HG03575 (cell line): ENCODE results near the gene ABCF1.
"Not testable (repeated sequence)": the region's sequence is repeated elsewhere in the genome, so short reads cannot be mapped to it uniquely, and the experiment has no call there.

ENCODE experiments used
- ATAC-seq: cut with Tn5 transposase; IDR thresholded peaks from one replicate; pipeline ENCODE4 v1.9.1; 2021; ENCODE audit not compliant: unreplicated experiment, insufficient number of reproducible peaks, low FRiP score; ENCODE audit errors: extremely low read depth

ABCF1 gene

GRCh38 chr6:30556906-30557682 lies 14.1 kb upstream of the ABCF1 start, which contains the start of gene PRR3:
Gene PRR3 (plus strand): TSS chr6:30557295. CDS start chr6:30557345, 50 bp downstream.
- no peak for ATAC-seq

GRCh38 chr6:30557683-30557981 lies 13.6 kb upstream of the ABCF1 start:
- ATAC-seq: no peak

DNA sequence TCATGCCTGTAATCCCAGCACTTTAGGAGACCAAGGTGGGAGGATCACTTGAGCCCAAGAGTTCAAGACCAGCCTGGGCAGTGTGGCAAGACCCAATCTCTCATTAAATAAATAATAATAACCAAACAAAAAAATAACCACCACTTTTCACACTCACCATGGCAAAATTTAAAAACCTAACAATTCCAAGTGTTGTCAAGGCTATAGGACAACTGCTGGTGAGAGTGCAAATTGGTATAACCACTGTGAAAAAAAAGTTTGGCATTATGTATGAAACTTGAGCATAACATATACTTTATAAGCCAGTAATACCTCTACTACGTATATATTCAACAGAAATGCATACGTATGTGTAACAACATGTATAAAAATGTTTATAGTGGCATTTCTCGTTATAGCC lies 10.3 kb upstream of the ABCF1 start:
- ATAC-seq: no peak

DNA sequence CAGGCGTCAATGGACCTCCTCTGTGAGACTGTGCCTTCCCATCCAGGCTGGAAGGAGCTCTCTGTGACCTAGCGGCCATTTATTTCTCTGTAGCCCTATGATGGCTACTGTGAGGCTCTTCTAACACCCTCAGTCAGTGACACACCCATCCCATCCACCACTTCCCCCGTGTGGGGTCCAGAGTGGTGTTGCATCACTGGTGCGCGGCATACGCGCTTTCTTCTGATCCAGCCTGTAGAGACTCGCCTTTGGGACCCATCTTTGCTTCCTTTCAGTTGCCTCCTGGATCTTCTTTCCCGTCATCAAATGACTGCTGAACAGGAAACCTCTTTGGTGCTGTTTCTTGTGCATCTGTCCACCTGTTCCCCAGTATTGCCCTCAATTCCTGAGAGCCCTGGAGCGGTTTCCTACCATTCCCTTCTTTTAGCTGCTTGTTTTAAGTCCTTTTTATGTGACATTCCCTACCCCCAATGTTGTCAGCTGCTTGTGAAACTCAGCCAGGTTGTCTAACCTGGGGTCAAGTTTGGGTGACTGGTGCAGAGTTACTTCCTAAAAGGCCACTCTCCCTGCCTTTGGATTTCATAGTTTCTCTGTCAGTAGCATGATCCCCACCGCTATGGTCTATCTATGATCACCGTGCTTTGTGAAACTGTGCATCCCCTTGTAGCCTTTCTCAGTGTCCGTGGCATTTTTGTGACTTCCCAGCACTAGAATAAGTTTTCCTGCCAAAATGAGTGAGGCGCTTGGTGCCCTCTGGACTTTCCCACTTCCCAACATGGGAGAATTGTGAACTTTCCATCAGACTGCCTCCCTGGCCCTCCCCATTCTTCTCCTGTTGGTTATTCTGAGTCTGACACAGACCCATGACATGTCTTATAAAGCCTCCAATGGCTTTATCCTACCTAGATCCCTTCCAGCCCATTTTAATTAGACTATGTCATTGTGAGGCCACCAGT lies 8.5 kb upstream of the ABCF1 start:
- ATAC-seq: no peak

DNA sequence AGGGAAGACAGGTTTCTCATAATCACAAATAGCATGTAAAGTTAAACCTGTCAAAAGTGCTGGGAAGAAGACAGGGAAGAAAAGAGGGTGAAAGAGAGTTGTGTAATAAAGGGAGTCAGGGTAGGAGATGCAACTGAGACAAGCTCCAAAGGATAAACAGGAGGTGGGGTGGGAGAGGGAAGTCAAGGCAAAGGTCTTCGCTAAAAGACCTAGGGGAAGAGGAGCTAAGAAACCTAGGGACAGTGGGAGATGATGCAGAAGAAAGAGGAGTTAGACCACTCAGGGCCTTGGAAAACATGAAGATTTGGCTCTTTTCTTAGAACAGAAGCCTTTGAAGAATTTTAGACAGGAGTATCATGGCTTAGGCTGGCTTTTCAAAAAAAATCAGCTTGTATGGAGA lies 7.1 kb upstream of the ABCF1 start:
- ATAC-seq: no peak

DNA sequence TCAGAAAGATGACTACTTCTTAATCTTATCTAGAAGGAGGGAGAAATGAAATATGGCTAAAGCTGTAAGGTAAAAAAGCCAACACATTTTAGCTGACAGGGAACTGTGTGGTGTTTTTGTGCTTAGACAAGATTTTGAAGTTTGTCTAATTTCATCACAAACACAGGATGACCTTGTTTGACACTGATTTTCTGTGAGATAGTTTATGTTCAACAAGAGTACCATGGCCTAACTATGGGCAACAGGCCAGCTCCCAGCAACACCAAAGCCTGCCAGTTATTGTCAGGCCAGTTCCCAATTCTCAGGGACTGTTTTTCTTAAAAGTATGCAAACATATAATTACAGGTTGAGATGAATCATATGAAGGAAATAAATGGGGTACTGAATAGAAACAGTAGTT lies 5.5 kb upstream of the ABCF1 start:
- ATAC-seq: no peak

DNA sequence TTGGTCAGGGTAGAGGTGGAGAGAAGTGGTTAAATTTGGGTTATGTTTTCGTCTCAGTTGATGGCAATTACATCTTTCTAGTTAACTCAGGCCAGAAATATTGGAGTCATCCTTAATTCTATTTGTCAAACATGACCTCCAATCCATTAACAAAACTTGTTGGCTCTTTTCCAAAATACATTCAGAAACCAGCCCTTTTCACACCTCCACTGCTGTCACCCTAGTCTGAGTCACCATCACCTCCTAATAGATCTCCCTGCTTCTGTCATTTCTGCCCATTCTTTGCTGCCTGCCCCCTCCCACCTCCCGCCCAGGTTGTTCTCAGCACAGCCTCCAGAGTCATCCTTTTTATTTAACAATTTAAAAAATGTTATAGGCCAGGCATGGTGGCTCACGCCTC lies 3.0 kb upstream of the ABCF1 start:
- ATAC-seq: no peak

- ATAC-seq: no peak
Measured at GRCh38 chr6:30570263-30570662, 979 bp upstream of the ABCF1 start.

DNA sequence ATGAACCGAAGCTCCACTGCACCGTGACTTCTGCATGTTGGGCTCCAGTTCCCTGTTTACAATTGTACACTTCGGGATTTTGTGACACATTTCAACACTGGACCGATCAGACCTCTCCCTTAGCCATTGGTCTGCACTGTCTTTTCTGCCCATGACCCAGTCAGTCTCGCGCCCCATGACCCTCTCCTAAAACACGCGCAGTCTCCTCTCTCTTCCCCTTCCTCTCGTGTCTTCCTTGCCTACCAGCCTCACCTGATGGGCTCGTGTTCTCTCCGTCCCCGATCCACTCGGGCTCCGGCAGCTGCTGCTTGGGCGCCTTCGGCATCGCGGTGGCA lies 535 bp upstream of the ABCF1 start:
- ATAC-seq: no peak

DNA sequence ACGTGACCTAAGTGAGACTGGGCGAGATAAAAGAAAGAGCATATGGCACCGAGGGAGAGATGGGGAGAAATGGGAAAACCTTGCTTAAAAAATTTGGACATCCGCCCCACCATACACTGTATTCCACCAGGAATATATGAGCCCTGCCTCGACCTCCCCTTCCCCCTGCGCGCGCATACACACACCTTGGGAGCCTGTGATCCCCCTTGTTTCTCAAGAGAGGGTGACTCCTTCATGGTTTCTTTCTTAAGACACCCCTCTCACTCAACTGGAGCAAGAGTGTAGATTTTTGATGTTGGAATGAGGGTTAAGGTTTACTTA lies 480 bp downstream of the ABCF1 start:
- no peak for ATAC-seq

DNA sequence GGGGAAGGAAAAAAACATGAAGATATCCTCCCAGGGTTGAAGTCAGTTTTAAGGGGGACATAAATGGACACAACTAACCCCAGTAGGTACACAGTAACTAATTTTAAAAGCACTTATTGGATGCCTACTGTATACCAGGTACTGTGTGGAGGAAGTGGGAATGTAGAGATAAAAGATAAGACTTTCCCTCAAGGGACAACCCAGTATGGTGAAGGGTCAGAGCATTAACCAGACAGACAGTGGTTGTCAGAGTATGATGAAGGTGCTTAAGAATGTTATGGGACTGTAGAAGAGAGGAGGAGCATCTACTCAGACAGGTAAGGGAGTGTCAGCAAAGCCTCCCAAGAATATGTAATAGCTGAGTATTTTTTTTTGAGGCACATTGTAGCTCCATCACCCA lies 906 bp downstream of the ABCF1 start:
- ATAC-seq: no peak

DNA sequence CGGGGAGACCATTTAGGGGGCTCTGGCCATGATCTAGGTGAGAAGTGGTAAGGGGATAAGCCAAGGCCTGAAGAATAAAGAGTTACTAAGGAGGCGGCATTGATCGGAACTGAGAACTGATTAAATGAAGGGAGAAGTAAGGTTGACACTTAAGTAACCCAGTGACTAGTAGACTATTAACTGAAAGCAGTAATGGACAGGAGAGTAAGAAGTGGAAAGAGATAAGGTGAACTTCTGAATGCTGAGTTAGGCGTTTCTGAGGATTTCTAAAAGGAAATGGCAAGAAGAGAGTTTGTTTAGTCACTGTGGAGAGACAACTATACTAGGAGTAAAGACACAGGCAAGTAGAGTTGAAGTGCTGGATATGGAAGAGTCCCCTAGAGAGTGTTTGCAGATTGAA lies 1.9 kb downstream of the ABCF1 start:
- ATAC-seq: no peak

DNA sequence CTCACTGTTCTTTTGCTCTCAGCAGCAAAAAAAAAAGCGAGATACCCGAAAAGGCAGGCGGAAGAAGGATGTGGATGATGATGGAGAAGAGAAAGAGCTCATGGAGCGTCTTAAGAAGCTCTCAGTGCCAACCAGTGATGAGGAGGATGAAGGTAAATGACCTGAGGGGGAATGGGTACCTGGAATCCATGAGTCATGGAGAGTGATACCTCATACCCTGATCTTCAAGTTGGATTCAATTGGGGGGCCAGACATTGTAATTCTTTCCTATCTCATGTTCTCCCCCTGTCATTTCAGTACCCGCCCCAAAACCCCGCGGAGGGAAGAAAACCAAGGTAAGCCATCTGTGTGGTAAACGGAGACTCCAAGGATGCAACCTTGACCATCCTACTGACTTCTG lies 6.8 kb downstream of the ABCF1 start:
- ATAC-seq: no peak

GRCh38 chr6:30583921-30584320 lies 12.7 kb downstream of the ABCF1 start:
- no peak for ATAC-seq

DNA sequence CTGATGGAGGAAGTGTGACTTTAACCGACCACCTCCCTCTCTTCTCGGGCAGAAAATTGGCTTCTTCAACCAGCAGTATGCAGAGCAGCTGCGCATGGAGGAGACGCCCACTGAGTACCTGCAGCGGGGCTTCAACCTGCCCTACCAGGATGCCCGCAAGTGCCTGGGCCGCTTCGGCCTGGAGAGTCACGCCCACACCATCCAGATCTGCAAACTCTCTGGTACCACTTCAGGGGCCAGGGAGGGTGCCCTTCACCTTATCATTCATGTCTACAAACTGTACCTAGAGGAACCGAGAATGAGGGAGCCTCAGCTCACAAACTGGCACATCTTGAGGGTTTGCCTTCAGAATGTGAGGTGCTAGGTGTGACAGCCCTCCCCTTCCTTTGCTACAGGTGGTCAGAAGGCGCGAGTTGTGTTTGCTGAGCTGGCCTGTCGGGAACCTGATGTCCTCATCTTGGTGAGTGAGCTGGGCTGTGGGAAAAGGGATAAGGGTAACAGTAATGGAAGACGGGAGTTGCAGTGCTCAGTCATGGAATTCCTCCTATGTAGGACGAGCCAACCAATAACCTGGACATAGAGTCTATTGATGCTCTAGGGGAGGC lies 18.6 kb downstream of the ABCF1 start:
- no peak for ATAC-seq

- ATAC-seq: no peak
Measured at GRCh38 chr6:30590509-30590908, 19.3 kb downstream of the ABCF1 start.

GRCh38 chr6:30591008-30591407 lies 19.8 kb downstream of the ABCF1 start:
- no peak for ATAC-seq

DNA sequence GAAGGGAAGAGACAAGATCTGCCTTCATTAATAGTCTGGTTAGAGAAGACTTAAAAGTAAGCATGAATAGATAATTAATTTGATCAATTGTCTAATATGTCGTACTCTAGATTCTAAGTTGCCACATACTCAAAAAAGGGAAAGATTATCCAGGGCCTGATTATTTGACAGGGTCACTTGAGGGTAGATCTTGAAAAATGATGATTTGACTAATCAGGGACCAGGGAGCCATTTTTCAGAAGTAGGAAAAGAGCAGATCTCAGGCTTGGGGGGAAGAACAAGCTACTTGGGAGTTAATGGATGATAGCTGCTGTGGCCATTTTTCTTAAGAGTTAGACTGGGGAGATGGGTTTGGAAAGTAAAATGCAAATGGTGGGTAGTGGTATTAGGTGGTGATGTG lies 21.0 kb downstream of the ABCF1 start:
- no peak for ATAC-seq

- ATAC-seq: not testable (repeated sequence)
Measured at GRCh38 chr6:30597315-30598144, 26.3 kb downstream of the ABCF1 start.
